Uterus (tissue), 2 donors: Measurements from ENCODE around the gene IMPG1.

Experiments
- CTCF ChIP-seq, 4 experiments: fragments of 200-600 bp in 2 of 4; fragments of 450-650 bp in 2 of 4; sonication (generic) in 2 of 4; IDR thresholded peaks; one replicate each; pipeline ENCODE4 v1.5.1; 2016 to 2019; ENCODE audit warnings: antibody characterized with exemption in 4 of 4, mild to moderate bottlenecking in 2 of 4, moderate library complexity in 1 of 4
- POLR2A ChIP-seq, 2 donors: fragments of 450-650 bp; IDR thresholded peaks; one replicate each; pipeline ENCODE4 v1.6.1; 2016; ENCODE audit warnings: antibody characterized with exemption in 2 of 2, mild to moderate bottlenecking in 1 of 2, moderate library complexity in 1 of 2

GRCh38 chr6:75926293-75927168 lies 145.9 kb downstream of the IMPG1 start:
- no peak for TF ChIP-seq POLR2A (IDR thresholded peaks at IDR 0.05)
- TF ChIP-seq CTCF (IDR thresholded peaks at IDR 0.05) = no peak
